HEK293 (cell line): ENCODE results near the gene COBL.

Source experiments
- CTCF ChIA-PET: fragments of 350-600 bp; formaldehyde crosslinking; extraction: SDS; loops from one replicate; lab custom pipeline; 2021; ENCODE audit warnings: antibody characterized with exemption; lab: Yijun Ruan, JAX
- POLR2A ChIA-PET: fragments of 300-600 bp; formaldehyde crosslinking; extraction: SDS; loops from one replicate; lab custom pipeline; 2020; ENCODE audit warnings: antibody characterized with exemption, inconsistent platforms; lab: Yijun Ruan, JAX
- H3K27ac ChIP-seq: fragments of 200-500 bp; sonication (Bioruptor generic); 2 replicates; pipeline ENCODE4 v1.5.1; 2014; ENCODE audit warnings: low read depth, low read length, control low read depth, inconsistent platforms; ENCODE audit errors: extremely low read depth
- H3K36me3 ChIP-seq, 2 experiments: fragments of 200-500 bp in 1 of 2; sonication (Bioruptor generic) in 1 of 2; 1 replicate in 1 of 2; 2 replicates in 1 of 2; pipeline ENCODE4 v1.5.1; 2014 to 2017; ENCODE audit warnings: inconsistent platforms in 2 of 2, low read length in 2 of 2; ENCODE audit not compliant: control insufficient read depth in 2 of 2, insufficient read depth in 1 of 2
- H3K4me1 ChIP-seq: fragments of 200-500 bp; sonication (Bioruptor generic); 2 replicates; pipeline ENCODE4 v1.5.1; 2014; ENCODE audit warnings: mild to moderate bottlenecking, low read length, inconsistent platforms; ENCODE audit not compliant: control insufficient read depth, insufficient read depth
- H3K4me3 ChIP-seq: 2 replicates; pipeline ENCODE4 v1.5.1; 2011; ENCODE audit warnings: low read depth, mild to moderate bottlenecking, control low read depth, low read length, moderate library complexity
- H3K9me3 ChIP-seq: fragments of 200-500 bp; sonication (Bioruptor generic); 2 replicates; pipeline ENCODE4 v1.5.1; 2014; ENCODE audit warnings: low read depth, low read length, inconsistent platforms; ENCODE audit not compliant: control insufficient read depth, insufficient read depth
- HOXA7 ChIP-seq: sonication (generic); formaldehyde crosslinking; IDR thresholded peaks from 2 replicates; pipeline ENCODE4 v1.8.1; 2022; ENCODE audit warnings: missing genetic modification reagents, borderline replicate concordance
- HOXC10 ChIP-seq: sonication (generic); formaldehyde crosslinking; IDR thresholded peaks from 2 replicates; pipeline ENCODE4 v1.8.1; 2023; ENCODE audit warnings: mild to moderate bottlenecking, missing genetic modification reagents
- PRDM2 ChIP-seq: fragments of 450-650 bp; formaldehyde crosslinking; IDR thresholded peaks from 2 replicates; pipeline ENCODE4 v1.5.1; 2016; ENCODE audit warnings: missing biosample characterization, missing genetic modification characterization, borderline replicate concordance
- SP3 ChIP-seq: fragments of 450-650 bp; formaldehyde crosslinking; IDR thresholded peaks from 2 replicates; pipeline ENCODE4 v1.5.1; 2016; ENCODE audit warnings: missing biosample characterization, missing genetic modification characterization
- ZFP69B ChIP-seq: fragments of 450-650 bp; formaldehyde crosslinking; IDR thresholded peaks from 2 replicates; pipeline ENCODE4 v1.5.1; 2016; ENCODE audit warnings: missing biosample characterization, missing genetic modification characterization
- ZNF24 ChIP-seq: fragments of 450-650 bp; formaldehyde crosslinking; IDR thresholded peaks from 2 replicates; pipeline ENCODE4 v1.5.1; 2016; ENCODE audit warnings: missing biosample characterization, missing genetic modification characterization
- ZNF280D ChIP-seq: fragments of 450-650 bp; formaldehyde crosslinking; IDR thresholded peaks from 2 replicates; pipeline ENCODE4 v1.5.1; 2016; ENCODE audit warnings: missing biosample characterization, missing genetic modification characterization
- ZNF354C ChIP-seq: fragments of 450-650 bp; formaldehyde crosslinking; IDR thresholded peaks from 2 replicates; pipeline ENCODE4 v1.5.1; 2016; ENCODE audit warnings: missing biosample characterization, missing genetic modification characterization, low read depth, borderline replicate concordance
- ZNF433 ChIP-seq: fragments of 450-650 bp; formaldehyde crosslinking; IDR thresholded peaks from 2 replicates; pipeline ENCODE4 v1.5.1; 2016; ENCODE audit warnings: missing biosample characterization, missing genetic modification characterization, low read depth
- ZNF704 ChIP-seq: fragments of 450-650 bp; formaldehyde crosslinking; IDR thresholded peaks from 2 replicates; pipeline ENCODE4 v1.5.1; 2016; ENCODE audit warnings: missing biosample characterization, missing genetic modification characterization
- TF ChIP-seq, protein P1 (sequence below): fragments of 450-650 bp; formaldehyde crosslinking; IDR thresholded peaks from 2 replicates; pipeline ENCODE4 v1.5.1; 2016; ENCODE audit warnings: missing biosample characterization, missing genetic modification characterization
- TF ChIP-seq, protein P2 (sequence below): fragments of 450-650 bp; formaldehyde crosslinking; IDR thresholded peaks from 2 replicates; pipeline ENCODE4 v1.5.1; 2016; ENCODE audit warnings: missing biosample characterization, missing genetic modification characterization

Gene COBL

GRCh38 chr7:51016546-51016945 is 300.1 kb downstream of the COBL start:
- Histone ChIP-seq H3K27ac (no peak overlapping the region), H3K4me3 (no peak overlapping the region), H3K4me1 (no peaks in the 10 kb centered on the region), H3K9me3 (no peaks in the 10 kb centered on the region), H3K36me3 (no peaks in the 10 kb centered on the region)
- POLR2A ChIA-PET = no interaction called here
- CTCF ChIA-PET = interaction anchor here (0.9 kb wide), 1 partner anchor 145 kb away, joined by 3 read pairs; no protein-coding TSS in a partner anchor
- TF ChIP-seq ZNF24 (tag by site-specific recombination) (no peak), PRDM2 (tag by site-specific recombination) (no peak), ZNF354C (tag by site-specific recombination) (no peak), ZNF433 (tag by site-specific recombination) (no peak), HOXA7 (no peak), HOXC10 (no peak), ZNF280D (tag by site-specific recombination) (no peak), ZFP69B (no peak), SP3 (tag by site-specific recombination) (no peak), ZNF704 (no peak)
- TF ChIP-seq, protein P1, sequence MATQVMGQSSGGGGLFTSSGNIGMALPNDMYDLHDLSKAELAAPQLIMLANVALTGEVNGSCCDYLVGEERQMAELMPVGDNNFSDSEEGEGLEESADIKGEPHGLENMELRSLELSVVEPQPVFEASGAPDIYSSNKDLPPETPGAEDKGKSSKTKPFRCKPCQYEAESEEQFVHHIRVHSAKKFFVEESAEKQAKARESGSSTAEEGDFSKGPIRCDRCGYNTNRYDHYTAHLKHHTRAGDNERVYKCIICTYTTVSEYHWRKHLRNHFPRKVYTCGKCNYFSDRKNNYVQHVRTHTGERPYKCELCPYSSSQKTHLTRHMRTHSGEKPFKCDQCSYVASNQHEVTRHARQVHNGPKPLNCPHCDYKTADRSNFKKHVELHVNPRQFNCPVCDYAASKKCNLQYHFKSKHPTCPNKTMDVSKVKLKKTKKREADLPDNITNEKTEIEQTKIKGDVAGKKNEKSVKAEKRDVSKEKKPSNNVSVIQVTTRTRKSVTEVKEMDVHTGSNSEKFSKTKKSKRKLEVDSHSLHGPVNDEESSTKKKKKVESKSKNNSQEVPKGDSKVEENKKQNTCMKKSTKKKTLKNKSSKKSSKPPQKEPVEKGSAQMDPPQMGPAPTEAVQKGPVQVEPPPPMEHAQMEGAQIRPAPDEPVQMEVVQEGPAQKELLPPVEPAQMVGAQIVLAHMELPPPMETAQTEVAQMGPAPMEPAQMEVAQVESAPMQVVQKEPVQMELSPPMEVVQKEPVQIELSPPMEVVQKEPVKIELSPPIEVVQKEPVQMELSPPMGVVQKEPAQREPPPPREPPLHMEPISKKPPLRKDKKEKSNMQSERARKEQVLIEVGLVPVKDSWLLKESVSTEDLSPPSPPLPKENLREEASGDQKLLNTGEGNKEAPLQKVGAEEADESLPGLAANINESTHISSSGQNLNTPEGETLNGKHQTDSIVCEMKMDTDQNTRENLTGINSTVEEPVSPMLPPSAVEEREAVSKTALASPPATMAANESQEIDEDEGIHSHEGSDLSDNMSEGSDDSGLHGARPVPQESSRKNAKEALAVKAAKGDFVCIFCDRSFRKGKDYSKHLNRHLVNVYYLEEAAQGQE = no peak
- TF ChIP-seq, protein P2, sequence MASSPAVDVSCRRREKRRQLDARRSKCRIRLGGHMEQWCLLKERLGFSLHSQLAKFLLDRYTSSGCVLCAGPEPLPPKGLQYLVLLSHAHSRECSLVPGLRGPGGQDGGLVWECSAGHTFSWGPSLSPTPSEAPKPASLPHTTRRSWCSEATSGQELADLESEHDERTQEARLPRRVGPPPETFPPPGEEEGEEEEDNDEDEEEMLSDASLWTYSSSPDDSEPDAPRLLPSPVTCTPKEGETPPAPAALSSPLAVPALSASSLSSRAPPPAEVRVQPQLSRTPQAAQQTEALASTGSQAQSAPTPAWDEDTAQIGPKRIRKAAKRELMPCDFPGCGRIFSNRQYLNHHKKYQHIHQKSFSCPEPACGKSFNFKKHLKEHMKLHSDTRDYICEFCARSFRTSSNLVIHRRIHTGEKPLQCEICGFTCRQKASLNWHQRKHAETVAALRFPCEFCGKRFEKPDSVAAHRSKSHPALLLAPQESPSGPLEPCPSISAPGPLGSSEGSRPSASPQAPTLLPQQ (tag by site-specific recombination) = no peak
- TF ChIP-seq, all 188 proteins: peak for 0
